ENCODE data around the gene PCSK2.

Gene PCSK2

DNA sequence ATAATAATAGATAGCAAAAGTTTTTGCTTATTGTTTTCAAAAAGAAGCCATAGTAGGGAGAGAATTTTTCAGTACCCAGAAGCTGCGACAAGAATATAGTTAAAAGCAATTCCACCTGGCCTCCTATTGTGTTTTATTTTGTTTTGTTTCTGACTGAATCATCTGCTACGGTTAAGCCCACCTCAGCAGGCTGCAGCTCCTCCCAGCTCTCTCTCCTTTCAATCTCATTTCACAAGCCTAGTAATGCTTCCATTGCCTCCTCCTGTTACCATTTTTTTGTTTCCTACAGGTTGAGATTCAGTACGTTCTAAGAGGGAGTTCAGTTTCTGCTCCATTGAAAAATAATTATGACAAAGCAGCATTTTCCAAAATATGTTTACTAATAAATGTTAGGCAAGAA is 77.9 kb downstream of the PCSK2 start:
- no peak overlapping the region for H3K4me3 ChIP-seq (ENCODE audit: control insufficient read depth, low read depth, low read length)
- DNase-seq (ENCODE audit: low read depth), result no peak
- TF ChIP-seq, protein P1, sequence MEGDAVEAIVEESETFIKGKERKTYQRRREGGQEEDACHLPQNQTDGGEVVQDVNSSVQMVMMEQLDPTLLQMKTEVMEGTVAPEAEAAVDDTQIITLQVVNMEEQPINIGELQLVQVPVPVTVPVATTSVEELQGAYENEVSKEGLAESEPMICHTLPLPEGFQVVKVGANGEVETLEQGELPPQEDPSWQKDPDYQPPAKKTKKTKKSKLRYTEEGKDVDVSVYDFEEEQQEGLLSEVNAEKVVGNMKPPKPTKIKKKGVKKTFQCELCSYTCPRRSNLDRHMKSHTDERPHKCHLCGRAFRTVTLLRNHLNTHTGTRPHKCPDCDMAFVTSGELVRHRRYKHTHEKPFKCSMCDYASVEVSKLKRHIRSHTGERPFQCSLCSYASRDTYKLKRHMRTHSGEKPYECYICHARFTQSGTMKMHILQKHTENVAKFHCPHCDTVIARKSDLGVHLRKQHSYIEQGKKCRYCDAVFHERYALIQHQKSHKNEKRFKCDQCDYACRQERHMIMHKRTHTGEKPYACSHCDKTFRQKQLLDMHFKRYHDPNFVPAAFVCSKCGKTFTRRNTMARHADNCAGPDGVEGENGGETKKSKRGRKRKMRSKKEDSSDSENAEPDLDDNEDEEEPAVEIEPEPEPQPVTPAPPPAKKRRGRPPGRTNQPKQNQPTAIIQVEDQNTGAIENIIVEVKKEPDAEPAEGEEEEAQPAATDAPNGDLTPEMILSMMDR (conservative IDR thresholded peaks at IDR 0.05; ENCODE audit: control insufficient read depth, insufficient read depth, low read depth, low read length), result no peak

DNA sequence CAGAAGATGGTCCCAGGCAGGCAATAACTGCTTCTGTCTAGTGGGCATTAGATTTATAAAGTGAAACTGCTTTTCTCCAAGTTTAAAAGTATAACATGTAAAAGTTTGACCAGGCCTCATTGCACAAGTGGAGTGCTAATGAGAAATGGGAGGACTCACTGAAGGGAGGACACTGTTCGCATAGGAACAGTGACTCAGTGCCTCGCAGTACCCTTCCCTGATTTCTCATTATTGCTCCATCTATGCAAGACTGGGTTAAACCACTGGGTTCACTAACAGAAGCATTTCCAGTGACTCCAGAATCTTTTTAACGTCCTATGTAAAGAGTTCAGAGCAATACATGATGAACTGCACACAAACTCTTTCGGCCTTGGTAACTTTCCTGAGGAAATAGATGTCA is 79.6 kb downstream of the PCSK2 start:
- no peak for DNase-seq (ENCODE audit: low read depth)
- TF ChIP-seq, protein P1 (conservative IDR thresholded peaks at IDR 0.05; ENCODE audit: control insufficient read depth, insufficient read depth, low read depth, low read length), result no peak
- no peak overlapping the region for H3K4me3 ChIP-seq (ENCODE audit: control insufficient read depth, low read depth, low read length)

- DNase-seq (ENCODE audit: low read depth), result no peak
- TF ChIP-seq, protein P1 (conservative IDR thresholded peaks at IDR 0.05; ENCODE audit: control insufficient read depth, insufficient read depth, low read depth, low read length), result no peak
- no peak overlapping the region for H3K4me3 ChIP-seq (ENCODE audit: control insufficient read depth, low read depth, low read length)
Measured at GRCh38 chr20:17314264-17314663, 87.4 kb downstream of the PCSK2 start.

DNA sequence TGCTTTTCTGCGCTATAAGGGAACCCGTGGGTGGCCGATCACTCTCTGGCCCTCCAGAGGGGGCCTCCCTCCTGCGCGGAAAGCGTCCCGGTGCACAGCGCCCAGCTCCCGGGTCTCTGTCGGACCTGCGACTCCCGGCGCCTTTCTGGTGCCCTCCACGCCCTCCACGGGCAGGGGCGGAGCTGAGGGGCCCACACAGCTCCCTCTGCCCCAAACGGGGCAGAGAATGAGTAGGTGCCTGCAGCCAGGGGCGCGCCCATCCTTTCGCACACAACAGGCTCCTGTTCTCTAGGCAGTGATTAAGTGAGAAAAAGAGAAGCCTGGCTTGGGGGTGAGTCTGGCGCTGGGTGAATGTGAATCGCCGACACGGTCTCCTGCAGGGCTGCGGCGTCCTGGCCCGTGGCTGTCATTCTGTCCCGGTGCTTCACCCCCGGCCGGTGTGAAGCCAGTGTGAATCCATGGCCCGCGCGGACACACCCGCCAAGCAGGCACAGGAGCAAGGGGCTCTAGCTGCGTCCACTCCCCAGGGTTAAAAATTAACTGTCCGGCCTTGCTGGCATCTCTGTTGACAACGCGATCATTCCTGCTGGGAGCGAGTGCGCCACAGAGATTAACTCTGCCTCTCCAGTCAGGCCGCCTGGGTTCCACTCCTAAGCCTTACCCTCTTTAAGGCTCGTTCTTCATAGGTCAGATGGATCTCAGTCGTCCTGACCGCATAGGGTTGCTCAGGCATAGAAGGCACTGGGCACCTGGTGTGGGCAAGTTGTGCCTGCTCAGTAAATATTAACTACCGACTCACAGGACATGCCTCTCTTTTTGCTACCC is 88.8 kb downstream of the PCSK2 start:
- H3K4me3 ChIP-seq (ENCODE audit: control insufficient read depth, low read depth, low read length), result no peak overlapping the region
- TF ChIP-seq, protein P1 (conservative IDR thresholded peaks at IDR 0.05; ENCODE audit: control insufficient read depth, insufficient read depth, low read depth, low read length), result no peak
- no peak for DNase-seq (ENCODE audit: low read depth)

DNA sequence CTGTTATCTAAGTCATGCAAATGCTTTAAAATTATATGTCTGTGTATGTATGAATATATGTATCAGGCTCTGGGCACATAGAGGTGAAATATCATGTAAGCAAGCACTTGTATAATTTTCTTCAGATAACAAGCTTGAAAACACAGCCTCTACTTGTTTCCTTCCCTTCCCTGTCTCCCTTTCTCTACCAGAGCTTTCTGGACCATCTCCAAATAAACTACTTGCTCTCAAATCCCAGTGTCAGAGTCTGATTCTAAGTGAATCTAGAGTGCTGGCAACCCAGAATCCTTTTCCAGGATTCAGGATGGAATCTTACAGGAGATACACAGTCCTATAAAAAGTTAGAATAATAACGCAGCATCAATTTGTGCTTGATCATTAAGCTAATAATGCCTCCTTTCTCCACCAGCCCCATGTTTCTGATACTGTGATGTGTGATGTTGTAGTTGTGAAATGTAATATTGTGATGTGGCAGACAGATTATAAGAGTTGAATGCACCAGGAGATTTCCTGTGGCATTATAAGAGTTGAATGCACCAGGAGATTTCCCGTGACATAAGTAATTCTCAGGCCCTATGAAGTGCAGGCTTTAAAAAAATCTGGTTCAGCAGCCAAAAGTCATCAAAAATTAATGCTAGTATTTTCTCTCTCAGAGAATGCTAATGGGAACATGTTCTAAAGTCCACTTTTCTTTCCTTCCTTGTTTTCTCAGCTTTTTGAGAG is 89.6 kb downstream of the PCSK2 start:
- TF ChIP-seq, protein P1 (conservative IDR thresholded peaks at IDR 0.05; ENCODE audit: control insufficient read depth, insufficient read depth, low read depth, low read length), result no peak
- no peak for DNase-seq (ENCODE audit: low read depth)
- no peak overlapping the region for H3K4me3 ChIP-seq (ENCODE audit: control insufficient read depth, low read depth, low read length)

DNA sequence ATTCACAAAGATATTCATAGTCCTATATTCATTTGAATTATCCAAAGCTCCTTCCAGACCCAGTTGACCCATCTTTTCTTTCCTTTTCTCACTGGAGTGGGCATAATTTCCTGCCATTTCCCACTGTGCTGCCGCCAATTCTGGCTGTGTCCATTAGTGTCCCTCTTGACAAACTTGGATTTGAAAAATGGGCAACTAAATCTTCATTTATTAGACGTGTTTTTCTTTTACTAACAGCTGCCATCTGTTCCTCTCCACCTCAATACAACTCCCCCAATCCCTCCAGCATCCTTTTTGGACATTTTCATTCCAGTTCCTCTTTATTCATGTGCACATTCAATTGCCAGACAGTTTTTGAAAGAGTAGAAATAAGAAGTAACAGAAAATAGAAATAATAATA is 90.5 kb downstream of the PCSK2 start:
- no peak for DNase-seq (ENCODE audit: low read depth)
- TF ChIP-seq, protein P1 (conservative IDR thresholded peaks at IDR 0.05; ENCODE audit: control insufficient read depth, insufficient read depth, low read depth, low read length), result no peak

More for the DNA sequence above, 90.5 kb downstream of the PCSK2 start:
- no peak overlapping the region for H3K4me3 ChIP-seq (ENCODE audit: control insufficient read depth, low read depth, low read length)

Data from fibroblast of mammary gland (primary cell).